PFSK-1 (cell line): ENCODE results near the gene CPVL.

Experiments
- FOXP2 ChIP-seq: optimal IDR thresholded peaks from 2 replicates; pipeline ENCODE3; 2011; ENCODE audit warnings: borderline replicate concordance, control low read depth, inconsistent platforms; ENCODE audit not compliant: insufficient read depth; ENCODE audit errors: extremely low read length, extremely low read depth
- POLR2AphosphoS5 ChIP-seq: IDR thresholded peaks from 2 replicates; pipeline ENCODE4 v1.6.1; 2012; ENCODE audit warnings: low read depth, mild to moderate bottlenecking, control low read depth, low read length, moderate library complexity
- REST ChIP-seq, 2 experiments: IDR thresholded peaks; 2 replicates each; pipeline versions ENCODE4 v1.6.1 to v1.8.0; 2011 to 2012; ENCODE audit warnings: low read depth in 2 of 2, low read length in 2 of 2, control low read depth in 1 of 2, inconsistent platforms in 1 of 2, mild to moderate bottlenecking in 1 of 2, moderate library complexity in 1 of 2; ENCODE audit not compliant: insufficient read depth in 1 of 2
- SIN3A ChIP-seq: IDR thresholded peaks from 2 replicates; pipeline ENCODE4 v1.6.1; 2012; ENCODE audit warnings: mild to moderate bottlenecking, low read length, moderate library complexity, borderline replicate concordance; ENCODE audit not compliant: insufficient read depth
- TAF1 ChIP-seq: IDR thresholded peaks from 2 replicates; pipeline ENCODE4 v1.6.1; 2012; ENCODE audit warnings: low read length, control low read depth, borderline replicate concordance; ENCODE audit not compliant: insufficient read depth

CPVL gene

GRCh38 chr7:29127527-29127926, 18.8 kb downstream of the CPVL start:
- TF ChIP-seq FOXP2, result no peak
- no peak for TF ChIP-seq SIN3A

GRCh38 chr7:29126804-29127203, 19.5 kb downstream of the CPVL start:
- TF ChIP-seq POLR2AphosphoS5 (no peak), TAF1 (no peak), FOXP2 (no peak), SIN3A (no peak), REST (IDR thresholded peaks at IDR 0.05; ENCODE audit: insufficient read depth in 1 of 2, low read depth in 2 of 2, low read length in 2 of 2) (no peak)

- no peak for TF ChIP-seq REST (IDR thresholded peaks at IDR 0.05; ENCODE audit: insufficient read depth in 1 of 2, low read depth in 2 of 2, low read length in 2 of 2)
- TF ChIP-seq SIN3A, result no peak
- no peak for TF ChIP-seq TAF1
- TF ChIP-seq POLR2AphosphoS5, result no peak
- no peak for TF ChIP-seq FOXP2
Observed at GRCh38 chr7:29123626-29124190, 22.6 kb downstream of the CPVL start.

GRCh38 chr7:29122759-29123158, 23.6 kb downstream of the CPVL start:
- TF ChIP-seq POLR2AphosphoS5 (no peak), SIN3A (no peak), FOXP2 (no peak), REST (IDR thresholded peaks at IDR 0.05; ENCODE audit: insufficient read depth in 1 of 2, low read depth in 2 of 2, low read length in 2 of 2) (no peak), TAF1 (no peak)

- TF ChIP-seq TAF1 (no peak), POLR2AphosphoS5 (no peak), SIN3A (no peak), FOXP2 (no peak), REST (IDR thresholded peaks at IDR 0.05; ENCODE audit: insufficient read depth in 1 of 2, low read depth in 2 of 2, low read length in 2 of 2) (no peak)
Observed at GRCh38 chr7:29122081-29122480, 24.3 kb downstream of the CPVL start.
